ENCODE data around the gene RPS6KB1. TPM values are rescaled to one million over a fixed set of nuclear protein-coding genes. Genes with fewer than 3 reads are reported as not detected.
A peak's percentile ranks its signal among the peaks of the same experiment; 100 is the strongest.

The RPS6KB1 gene
- total and polyA plus RNA-seq, 9 of the 15 experiments (the other 6 are each of a cell fraction or from before 2014, with no cell fraction given) = 8.8 to 60.7 (median 35.1) TPM

DNA sequence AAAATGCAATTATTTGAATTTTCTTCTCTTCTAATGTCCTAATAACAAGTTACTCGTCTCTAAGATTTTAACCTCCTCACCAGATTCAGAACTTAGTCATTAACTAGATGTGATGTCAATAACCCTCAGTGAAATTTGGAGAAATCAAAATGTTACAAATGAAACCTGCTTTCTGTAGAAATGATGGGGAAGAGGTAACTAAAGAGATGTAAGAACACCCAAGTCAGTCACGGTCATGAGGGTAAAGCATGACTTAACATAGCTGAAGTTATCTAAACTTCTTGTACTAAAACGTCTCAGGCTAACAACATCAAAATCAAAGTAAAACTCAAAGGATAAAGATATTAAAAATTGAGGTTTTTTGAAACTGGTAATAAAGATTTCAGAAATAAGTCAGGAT, 61.9 kb downstream of the RPS6KB1 start:
- no peaks in the 10 kb centered on the region for H3K79me2 ChIP-seq (ENCODE audit: control insufficient read depth, insufficient read depth, low read length)
- H3K4me3 ChIP-seq = no peak overlapping the region
- peaks cover 46% of the 10 kb centered on the region; the same call in 1 of the 3 replicates for H3K36me3 ChIP-seq (ENCODE audit: control insufficient read depth, insufficient read depth, low read length)
- H2AFZ ChIP-seq (ENCODE audit: low read depth, low read length) = no peak overlapping the region
- no peak for DNase-seq (ENCODE audit: extremely low read depth in 1 of 4, low spot score in 3 of 4)
- H4K20me1 ChIP-seq (replicated peaks; ENCODE audit: control insufficient read depth, insufficient read depth, low read length) = no peaks in the 10 kb centered on the region
- FAIRE-seq = no peak
- CTCF ChIA-PET (ENCODE audit: low intra/inter-chr PET ratio) = no interaction called here
- H3K27me3 ChIP-seq (ENCODE audit: control insufficient read depth in 2 of 2, insufficient read depth in 2 of 2, low read length in 2 of 2) = no peaks in the 10 kb centered on the region
- no peak overlapping the region for H3K4me2 ChIP-seq (ENCODE audit: insufficient read depth, low read length)
- no peak overlapping the region for H3K9ac ChIP-seq (ENCODE audit: insufficient read depth in 1 of 2, low read depth in 2 of 2, low read length in 2 of 2)
- POLR2A ChIA-PET = interaction anchor here (1.2 kb wide), 1 partner anchor 10 kb away, joined by 6 read pairs; the partner anchor contains the start of gene RNFT1
- 45% methylated on average over 3 of the region's 3 CpGs for WGBS (ENCODE audit: insufficient coverage, low coverage, missing lambda C conversion rate)
- TF ChIP-seq CBX5 (IDR thresholded peaks at IDR 0.05; ENCODE audit: borderline replicate concordance, low read depth) (no peak), ZSCAN32 (CRISPR knock-in tag; IDR thresholded peaks at IDR 0.05) (no peak), HMGN3 (IDR thresholded peaks at IDR 0.05; ENCODE audit: borderline replicate concordance, extremely low read depth, insufficient read length, low read depth, low read length) (no peak), WHSC1 (IDR thresholded peaks at IDR 0.05; ENCODE audit: low read length) (no peak), ZKSCAN3 (CRISPR knock-in tag; IDR thresholded peaks at IDR 0.05) (no peak), ZNF197 (CRISPR knock-in tag; IDR thresholded peaks at IDR 0.05; ENCODE audit: low read depth) (no peak), USF2 (CRISPR knock-in tag; IDR thresholded peaks at IDR 0.05) (no peak), GABPA (tag; conservative IDR thresholded peaks at IDR 0.05; ENCODE audit: low read depth) (no peak), EWSR1 (IDR thresholded peaks at IDR 0.05; ENCODE audit: borderline replicate concordance, low read depth, partially characterized antibody) (peak; percentile 62), SOX6 (IDR thresholded peaks at IDR 0.05) (no peak), NCOA6 (IDR thresholded peaks at IDR 0.05) (no peak), MTF1 (CRISPR knock-in tag; IDR thresholded peaks at IDR 0.05; ENCODE audit: borderline replicate concordance) (no peak)
- TF ChIP-seq, protein P1, sequence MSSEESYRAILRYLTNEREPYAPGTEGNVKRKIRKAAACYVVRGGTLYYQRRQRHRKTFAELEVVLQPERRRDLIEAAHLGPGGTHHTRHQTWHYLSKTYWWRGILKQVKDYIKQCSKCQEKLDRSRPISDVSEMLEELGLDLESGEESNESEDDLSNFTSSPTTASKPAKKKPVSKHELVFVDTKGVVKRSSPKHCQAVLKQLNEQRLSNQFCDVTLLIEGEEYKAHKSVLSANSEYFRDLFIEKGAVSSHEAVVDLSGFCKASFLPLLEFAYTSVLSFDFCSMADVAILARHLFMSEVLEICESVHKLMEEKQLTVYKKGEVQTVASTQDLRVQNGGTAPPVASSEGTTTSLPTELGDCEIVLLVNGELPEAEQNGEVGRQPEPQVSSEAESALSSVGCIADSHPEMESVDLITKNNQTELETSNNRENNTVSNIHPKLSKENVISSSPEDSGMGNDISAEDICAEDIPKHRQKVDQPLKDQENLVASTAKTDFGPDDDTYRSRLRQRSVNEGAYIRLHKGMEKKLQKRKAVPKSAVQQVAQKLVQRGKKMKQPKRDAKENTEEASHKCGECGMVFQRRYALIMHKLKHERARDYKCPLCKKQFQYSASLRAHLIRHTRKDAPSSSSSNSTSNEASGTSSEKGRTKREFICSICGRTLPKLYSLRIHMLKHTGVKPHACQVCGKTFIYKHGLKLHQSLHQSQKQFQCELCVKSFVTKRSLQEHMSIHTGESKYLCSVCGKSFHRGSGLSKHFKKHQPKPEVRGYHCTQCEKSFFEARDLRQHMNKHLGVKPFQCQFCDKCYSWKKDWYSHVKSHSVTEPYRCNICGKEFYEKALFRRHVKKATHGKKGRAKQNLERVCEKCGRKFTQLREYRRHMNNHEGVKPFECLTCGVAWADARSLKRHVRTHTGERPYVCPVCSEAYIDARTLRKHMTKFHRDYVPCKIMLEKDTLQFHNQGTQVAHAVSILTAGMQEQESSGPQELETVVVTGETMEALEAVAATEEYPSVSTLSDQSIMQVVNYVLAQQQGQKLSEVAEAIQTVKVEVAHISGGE (CRISPR knock-in tag; IDR thresholded peaks at IDR 0.05) = peak in 1 of 3 experiments; percentile 68; a peak in 1 of 6 replicates
- no peaks in the 10 kb centered on the region for H3K9me3 ChIP-seq (replicated peaks; ENCODE audit: control insufficient read depth, insufficient read depth, low read depth, low read length)
- no peaks in the 10 kb centered on the region for H3K9me1 ChIP-seq (ENCODE audit: control insufficient read depth, insufficient read depth, low read length)
- in situ Hi-C loops (cut with MboI) = loop anchor here (5.0 kb wide), 1 partner anchor 82 kb away; no protein-coding TSS in a partner anchor
- ATAC-seq = no peak
- no peak overlapping the region for H3K27ac ChIP-seq (ENCODE audit: extremely low read depth, low read depth, low read length)
- no peaks in the 10 kb centered on the region; a peak in 1 of 5 replicates for H3K4me1 ChIP-seq (replicated peaks in 1 of 2; ENCODE audit: control insufficient read depth in 2 of 2, insufficient read depth in 2 of 2, low read length in 2 of 2)
- no TSS peak for BruUV-seq (replicated peaks)
- intact Hi-C loops (cut with micrococcal nuclease) = no loop called here
